Neural progenitor cell (in vitro differentiated cells): ENCODE measurements around the gene CPB2. TPM values are rescaled to one million over a fixed set of nuclear protein-coding genes. Genes with fewer than 3 reads are reported as not detected.

Experiments used
- DNase-seq: peaks from one replicate; pipeline ENCODE4 v3.0.0-alpha.2; 2016; ENCODE audit warnings: low spot score
- H2AFZ ChIP-seq: fragments of 200-600 bp; sonication (generic); replicated peaks from 2 replicates; pipeline ENCODE4 v1.6.1; 2016; ENCODE audit warnings: antibody characterized with exemption
- H3F3A ChIP-seq: fragments of 200-600 bp; sonication (generic); 2 replicates; pipeline ENCODE4 v1.6.1; 2016; ENCODE audit warnings: antibody characterized with exemption, low read depth
- H3K27ac ChIP-seq: fragments of 200-600 bp; sonication (generic); 2 replicates; pipeline ENCODE4 v1.5.1; 2016; ENCODE audit warnings: mild to moderate bottlenecking
- H3K27me3 ChIP-seq: fragments of 200-600 bp; sonication (generic); 2 replicates; pipeline ENCODE4 v1.6.1; 2016; ENCODE audit warnings: mild to moderate bottlenecking, moderate library complexity
- H3K36me3 ChIP-seq: fragments of 200-600 bp; sonication (generic); 2 replicates; pipeline ENCODE4 v1.5.1; 2016
- H3K4me1 ChIP-seq: fragments of 200-600 bp; sonication (generic); 2 replicates; pipeline ENCODE4 v1.6.1; 2016; ENCODE audit warnings: mixed run types
- H3K4me2 ChIP-seq: fragments of 200-600 bp; sonication (generic); 2 replicates; pipeline ENCODE4 v1.6.1; 2016
- H3K4me3 ChIP-seq: fragments of 200-600 bp; sonication (generic); 2 replicates; pipeline ENCODE4 v1.5.1; 2016
- H3K79me2 ChIP-seq: fragments of 200-600 bp; sonication (generic); 2 replicates; pipeline ENCODE4 v1.6.1; 2016; ENCODE audit warnings: low read depth
- H3K9ac ChIP-seq: fragments of 200-600 bp; sonication (generic); 2 replicates; pipeline ENCODE4 v1.6.1; 2016
- H3K9me3 ChIP-seq: fragments of 200-600 bp; sonication (generic); 2 replicates; pipeline ENCODE4 v1.5.1; 2016; ENCODE audit warnings: low read depth
- H4K20me1 ChIP-seq: fragments of 200-600 bp; sonication (generic); 2 replicates; pipeline ENCODE4 v1.6.1; 2016; ENCODE audit warnings: low read depth
- H3K27ac Mint-ChIP-seq: 3 replicates; pipeline ENCODE4 v1.8.0; 2021; ENCODE audit warnings: mixed read lengths
- H3K27me3 Mint-ChIP-seq: 2 replicates; pipeline ENCODE4 v1.8.0; 2022; ENCODE audit warnings: low read depth, mild to moderate bottlenecking, inconsistent platforms, moderate library complexity, mixed read lengths; ENCODE audit not compliant: insufficient read depth
- H3K36me3 Mint-ChIP-seq: 3 replicates; pipeline ENCODE4 v1.8.0; 2021; ENCODE audit warnings: mixed read lengths
- H3K4me1 Mint-ChIP-seq: 3 replicates; pipeline ENCODE4 v1.8.0; 2021; ENCODE audit warnings: mixed read lengths
- H3K4me3 Mint-ChIP-seq: 3 replicates; pipeline ENCODE4 v1.8.0; 2021; ENCODE audit warnings: mild to moderate bottlenecking, moderate library complexity, mixed read lengths
- H3K9me3 Mint-ChIP-seq: 3 replicates; pipeline ENCODE4 v1.8.0; 2020; ENCODE audit warnings: mixed read lengths
- CTCF ChIP-seq: fragments of 200-600 bp; sonication (generic); IDR thresholded peaks from 2 replicates; pipeline ENCODE4 v1.5.1; 2017; ENCODE audit warnings: antibody characterized with exemption, mild to moderate bottlenecking
- EZH2 ChIP-seq: fragments of 200-600 bp; sonication (generic); IDR thresholded peaks from 2 replicates; pipeline ENCODE4 v1.6.1; 2017; ENCODE audit warnings: antibody characterized with exemption, mild to moderate bottlenecking, moderate library complexity
- EZH2phosphoT487 ChIP-seq: fragments of 200-600 bp; sonication (generic); IDR thresholded peaks from 2 replicates; pipeline ENCODE4 v1.6.1; 2017; ENCODE audit warnings: antibody characterized with exemption
- total RNA-seq: library from RNA; depleted of rRNA; stranded (reverse); fragments of >200 nt; gene quantifications from 2 replicates; pipeline ENCODE4 v1.2.3, GENCODE V29; 2015; ENCODE audit warnings: low replicate concordance

CPB2 gene
- total RNA-seq, 1 donor from 2014 or later, result not detected

- H3K9ac ChIP-seq, result no peak overlapping the region
- H3K27ac ChIP-seq, result no peak overlapping the region
- H3K4me3 Mint-ChIP-seq, result no peak overlapping the region
- H3K4me1 ChIP-seq, result no peaks in the 10 kb centered on the region
- H3K27me3 ChIP-seq, result no peaks in the 10 kb centered on the region
- H3K9me3 ChIP-seq, result no peaks in the 10 kb centered on the region
- H3K27me3 Mint-ChIP-seq, result no peaks in the 10 kb centered on the region
- peaks cover 30% of the 10 kb centered on the region for H3K36me3 ChIP-seq
- H2AFZ ChIP-seq, result no peak overlapping the region
- no peak overlapping the region for H3K4me3 ChIP-seq
- H4K20me1 ChIP-seq, result peaks cover 11% of the 10 kb centered on the region
- no peak overlapping the region for H3K4me2 ChIP-seq
- no peaks in the 10 kb centered on the region for H3K9me3 Mint-ChIP-seq
- H3K27ac Mint-ChIP-seq, result no peak overlapping the region
- DNase-seq, result peak; percentile 40
- TF ChIP-seq CTCF (peak; percentile 64), EZH2 (no peak)
- peaks cover 24% of the 10 kb centered on the region for H3K36me3 Mint-ChIP-seq
- peaks cover 6% of the 10 kb centered on the region for H3F3A ChIP-seq
- H3K4me1 Mint-ChIP-seq, result no peaks in the 10 kb centered on the region
- no peaks in the 10 kb centered on the region for H3K79me2 ChIP-seq
These were observed 94.7 kb downstream of the CPB2 start for GRCh38 chr13:46010148-46010547.

- no peaks in the 10 kb centered on the region for H3K27me3 Mint-ChIP-seq
- Histone ChIP-seq H3K4me3 (no peak overlapping the region), H3K36me3 (peaks cover 32% of the 10 kb centered on the region), H2AFZ (no peak overlapping the region), H3K9me3 (no peaks in the 10 kb centered on the region), H3K27me3 (no peaks in the 10 kb centered on the region), H3F3A (peaks cover 6% of the 10 kb centered on the region), H3K9ac (no peak overlapping the region), H4K20me1 (peaks cover 11% of the 10 kb centered on the region), H3K79me2 (no peaks in the 10 kb centered on the region), H3K4me2 (no peak overlapping the region), H3K4me1 (no peaks in the 10 kb centered on the region), H3K27ac (no peak overlapping the region)
- no peaks in the 10 kb centered on the region for H3K4me1 Mint-ChIP-seq
- H3K36me3 Mint-ChIP-seq, result peaks cover 24% of the 10 kb centered on the region
- H3K4me3 Mint-ChIP-seq, result no peak overlapping the region
- no peaks in the 10 kb centered on the region for H3K9me3 Mint-ChIP-seq
- no peak overlapping the region for H3K27ac Mint-ChIP-seq
- TF ChIP-seq CTCF, result no peak
- TF ChIP-seq EZH2, result no peak
- TF ChIP-seq EZH2phosphoT487, result no peak
- DNase-seq, result no peak
These were observed 96.2 kb downstream of the CPB2 start for GRCh38 chr13:46008631-46009030.

GRCh38 chr13:46006688-46007452 is 98.0 kb downstream of the CPB2 start:
- Histone ChIP-seq H3K79me2 (no peaks in the 10 kb centered on the region), H4K20me1 (peaks cover 7% of the 10 kb centered on the region), H3K4me2 (no peak overlapping the region), H3K9me3 (no peaks in the 10 kb centered on the region), H3K4me1 (no peaks in the 10 kb centered on the region), H3K27ac (no peak overlapping the region), H3K9ac (no peak overlapping the region), H3K4me3 (no peak overlapping the region), H3K36me3 (peaks cover 37% of the 10 kb centered on the region), H3F3A (peaks cover 6% of the 10 kb centered on the region), H2AFZ (no peak overlapping the region), H3K27me3 (no peaks in the 10 kb centered on the region)
- no peak for DNase-seq
- Mint-ChIP-seq H3K4me3 (no peak overlapping the region), H3K4me1 (no peaks in the 10 kb centered on the region), H3K27ac (no peak overlapping the region), H3K36me3 (peaks cover 26% of the 10 kb centered on the region), H3K9me3 (no peaks in the 10 kb centered on the region), H3K27me3 (no peaks in the 10 kb centered on the region)
- TF ChIP-seq EZH2, result no peak
- no peak for TF ChIP-seq CTCF
- no peak for TF ChIP-seq EZH2phosphoT487
